Measurements from ENCODE around the gene PRKG1. TPM values are rescaled to one million over a fixed set of nuclear protein-coding genes. Genes with fewer than 3 reads are reported as not detected.

Gene PRKG1
- total RNA-seq, 1 donor from 2014 or later: 26.4 TPM

- Histone ChIP-seq H3K4me2 (no peak overlapping the region), H3K9me3 (ENCODE audit: low read depth) (no peaks in the 10 kb centered on the region), H3K27ac (no peak overlapping the region), H4K20me1 (ENCODE audit: low read depth) (no peaks in the 10 kb centered on the region), H3K79me2 (ENCODE audit: low read depth) (no peaks in the 10 kb centered on the region), H3F3A (ENCODE audit: low read depth) (peaks cover under 1% of the 10 kb centered on the region), H3K4me3 (no peak overlapping the region), H3K36me3 (no peaks in the 10 kb centered on the region), H3K4me1 (no peaks in the 10 kb centered on the region), H3K9ac (no peak overlapping the region), H2AFZ (replicated peaks) (no peak overlapping the region), H3K27me3 (no peaks in the 10 kb centered on the region)
- H3K27me3 Mint-ChIP-seq (ENCODE audit: insufficient read depth, low read depth): peaks cover 2% of the 10 kb centered on the region
- no peak overlapping the region for H3K27ac Mint-ChIP-seq
- DNase-seq (ENCODE audit: low spot score): no peak
- TF ChIP-seq CTCF (IDR thresholded peaks at IDR 0.05): no peak
- no peak for TF ChIP-seq EZH2 (IDR thresholded peaks at IDR 0.05)
- TF ChIP-seq EZH2phosphoT487 (IDR thresholded peaks at IDR 0.05): no peak
- no peak overlapping the region for H3K4me3 Mint-ChIP-seq
- no peaks in the 10 kb centered on the region for H3K9me3 Mint-ChIP-seq
- no peaks in the 10 kb centered on the region for H3K36me3 Mint-ChIP-seq
- H3K4me1 Mint-ChIP-seq: no peaks in the 10 kb centered on the region
These were observed 342.2 kb downstream of the PRKG1 start for GRCh38 chr10:51416494-51416893.

- H3K4me3 Mint-ChIP-seq: no peak overlapping the region
- H3K27ac Mint-ChIP-seq: no peak overlapping the region
- TF ChIP-seq EZH2phosphoT487 (IDR thresholded peaks at IDR 0.05) (no peak), EZH2 (IDR thresholded peaks at IDR 0.05) (no peak), CTCF (IDR thresholded peaks at IDR 0.05) (no peak)
- Histone ChIP-seq H3K4me3 (no peak overlapping the region), H3K79me2 (ENCODE audit: low read depth) (no peaks in the 10 kb centered on the region), H3K27ac (no peak overlapping the region), H3K4me2 (no peak overlapping the region), H3K9me3 (ENCODE audit: low read depth) (no peaks in the 10 kb centered on the region), H3F3A (ENCODE audit: low read depth) (peaks cover 4% of the 10 kb centered on the region), H3K36me3 (no peaks in the 10 kb centered on the region), H3K4me1 (no peaks in the 10 kb centered on the region), H3K9ac (no peak overlapping the region), H4K20me1 (ENCODE audit: low read depth) (no peaks in the 10 kb centered on the region), H2AFZ (replicated peaks) (no peak overlapping the region), H3K27me3 (no peaks in the 10 kb centered on the region)
- H3K27me3 Mint-ChIP-seq (ENCODE audit: insufficient read depth, low read depth): no peaks in the 10 kb centered on the region
- H3K36me3 Mint-ChIP-seq: no peaks in the 10 kb centered on the region
- H3K9me3 Mint-ChIP-seq: no peaks in the 10 kb centered on the region
- DNase-seq (ENCODE audit: low spot score): no peak
- H3K4me1 Mint-ChIP-seq: peaks cover 5% of the 10 kb centered on the region
These were observed 345.2 kb downstream of the PRKG1 start for GRCh38 chr10:51419196-51420093.

GRCh38 chr10:51421853-51422252 lies 347.6 kb downstream of the PRKG1 start:
- no peak overlapping the region for H3K4me3 Mint-ChIP-seq
- Histone ChIP-seq H3K36me3 (no peaks in the 10 kb centered on the region), H3K4me1 (peaks cover 12% of the 10 kb centered on the region), H3K9me3 (ENCODE audit: low read depth) (no peaks in the 10 kb centered on the region), H3K4me3 (no peak overlapping the region), H3K79me2 (ENCODE audit: low read depth) (no peaks in the 10 kb centered on the region), H3F3A (ENCODE audit: low read depth) (peaks cover 4% of the 10 kb centered on the region), H3K27me3 (no peaks in the 10 kb centered on the region), H3K4me2 (no peak overlapping the region), H3K9ac (no peak overlapping the region), H3K27ac (no peak overlapping the region), H2AFZ (replicated peaks) (no peak overlapping the region), H4K20me1 (ENCODE audit: low read depth) (no peaks in the 10 kb centered on the region)
- H3K36me3 Mint-ChIP-seq: no peaks in the 10 kb centered on the region
- no peak overlapping the region for H3K27ac Mint-ChIP-seq
- DNase-seq (ENCODE audit: low spot score): no peak
- H3K27me3 Mint-ChIP-seq (ENCODE audit: insufficient read depth, low read depth): no peaks in the 10 kb centered on the region
- H3K4me1 Mint-ChIP-seq: peaks cover 7% of the 10 kb centered on the region
- no peaks in the 10 kb centered on the region for H3K9me3 Mint-ChIP-seq
- TF ChIP-seq EZH2phosphoT487 (IDR thresholded peaks at IDR 0.05): no peak
- no peak for TF ChIP-seq EZH2 (IDR thresholded peaks at IDR 0.05)
- TF ChIP-seq CTCF (IDR thresholded peaks at IDR 0.05): no peak
